DMS114 treated with DMSO at 0.1 percent for 48 hours (cell line): ENCODE measurements around the gene STH.
"Not testable (repeated sequence)": the region's sequence is repeated elsewhere in the genome, so short reads cannot be mapped to it uniquely, and the experiment has no call there.

Experiments
- DNase-seq: peaks from one replicate; lab custom pipeline; 2025; ENCODE audit not compliant: unreplicated experiment; lab: John Stamatoyannopoulos, UW

Gene STH, protein sequence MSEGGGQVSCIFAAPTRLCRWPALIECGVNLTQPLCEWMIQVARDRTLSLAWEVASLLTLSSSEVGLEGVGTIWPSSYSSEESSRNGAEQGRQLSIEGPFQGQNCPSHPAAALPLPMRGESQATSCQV

DNA sequence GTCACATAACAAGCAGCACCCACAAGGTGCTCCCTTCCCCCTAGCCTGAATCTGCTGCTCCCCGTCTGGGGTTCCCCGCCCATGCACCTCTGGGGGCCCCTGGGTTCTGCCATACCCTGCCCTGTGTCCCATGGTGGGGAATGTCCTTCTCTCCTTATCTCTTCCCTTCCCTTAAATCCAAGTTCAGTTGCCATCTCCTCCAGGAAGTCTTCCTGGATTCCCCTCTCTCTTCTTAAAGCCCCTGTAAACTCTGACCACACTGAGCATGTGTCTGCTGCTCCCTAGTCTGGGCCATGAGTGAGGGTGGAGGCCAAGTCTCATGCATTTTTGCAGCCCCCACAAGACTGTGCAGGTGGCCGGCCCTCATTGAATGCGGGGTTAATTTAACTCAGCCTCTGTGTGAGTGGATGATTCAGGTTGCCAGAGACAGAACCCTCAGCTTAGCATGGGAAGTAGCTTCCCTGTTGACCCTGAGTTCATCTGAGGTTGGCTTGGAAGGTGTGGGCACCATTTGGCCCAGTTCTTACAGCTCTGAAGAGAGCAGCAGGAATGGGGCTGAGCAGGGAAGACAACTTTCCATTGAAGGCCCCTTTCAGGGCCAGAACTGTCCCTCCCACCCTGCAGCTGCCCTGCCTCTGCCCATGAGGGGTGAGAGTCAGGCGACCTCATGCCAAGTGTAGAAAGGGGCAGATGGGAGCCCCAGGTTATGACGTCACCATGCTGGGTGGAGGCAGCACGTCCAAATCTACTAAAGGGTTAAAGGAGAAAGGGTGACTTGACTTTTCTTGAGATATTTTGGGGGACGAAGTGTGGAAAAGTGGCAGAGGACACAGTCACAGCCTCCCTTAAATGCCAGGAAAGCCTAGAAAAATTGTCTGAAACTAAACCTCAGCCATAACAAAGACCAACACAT, at the start of gene STH:
Gene STH (plus strand): TSS at position 264 of the 913 bp plus-strand sequence. CDS start 30 bp downstream, at position 294.
- DNase-seq, result no peak

DNA sequence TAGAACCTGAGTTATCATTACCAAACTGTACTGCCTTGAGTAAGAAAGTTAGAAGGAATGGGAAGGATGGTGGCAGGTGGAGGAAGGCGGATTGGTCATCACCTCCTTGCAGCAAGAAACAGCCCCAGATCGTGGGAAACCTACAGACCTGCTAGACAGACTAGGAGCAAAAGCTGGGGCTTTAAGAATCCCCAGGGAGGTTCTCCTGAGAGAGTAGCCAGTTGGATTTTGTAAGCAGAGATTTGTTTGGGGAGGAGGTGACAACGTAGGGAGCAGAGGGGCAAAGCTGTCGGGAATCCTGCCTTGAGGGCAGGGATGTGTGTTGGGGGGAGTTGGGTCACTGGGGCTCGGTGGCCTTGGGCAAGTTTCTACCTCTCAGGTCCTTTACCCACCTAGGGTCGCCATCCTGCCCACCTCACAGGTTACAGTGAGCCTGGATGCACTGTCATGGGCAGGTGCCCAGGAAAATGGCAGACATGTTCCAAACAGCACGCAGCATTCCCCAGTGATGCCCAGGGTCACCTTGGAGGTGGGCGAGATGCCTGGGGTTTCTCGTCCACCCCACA, 49.2 kb upstream of the STH start:
- DNase-seq, result no peak

DNA sequence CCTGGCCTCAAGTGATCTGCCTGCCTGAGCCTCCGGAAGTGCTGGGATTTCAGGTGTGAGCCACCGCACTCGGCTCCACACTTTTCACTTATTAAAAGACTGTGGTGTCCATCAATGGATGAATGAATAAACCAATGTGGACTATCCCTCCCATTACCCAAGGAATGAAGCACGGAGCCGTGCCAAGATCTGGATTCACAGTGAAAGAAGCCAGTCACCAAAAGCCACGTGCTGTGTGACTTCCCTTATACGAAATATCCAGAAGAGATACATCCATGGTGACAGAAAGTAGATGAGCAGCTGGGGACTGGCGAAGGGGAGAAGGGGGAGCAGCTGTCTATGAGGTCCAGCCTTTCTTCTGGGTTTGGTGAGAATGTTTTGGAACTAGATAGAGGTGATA, 48.2 kb upstream of the STH start:
- DNase-seq, result no peak

DNA sequence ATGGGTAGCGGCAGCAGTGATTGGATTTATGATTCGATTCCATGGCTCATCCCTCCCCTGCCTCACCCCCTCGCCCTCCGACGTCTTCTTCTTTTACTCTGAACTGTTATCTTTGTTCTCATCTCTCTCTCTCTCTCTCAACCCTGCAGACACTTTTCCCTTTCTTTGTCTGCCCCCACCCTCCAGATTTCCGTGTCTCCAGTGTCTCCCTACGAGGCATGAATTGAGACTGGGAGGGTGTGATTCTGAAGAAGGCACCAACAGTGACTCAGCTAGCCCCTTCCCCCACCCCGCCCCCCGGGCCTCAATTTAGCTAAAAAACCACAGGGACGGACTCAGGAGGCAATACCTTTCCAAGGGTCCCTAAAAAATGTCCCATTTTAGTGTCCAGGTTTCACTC, 47.6 kb upstream of the STH start:
- DNase-seq, result no peak

DNA sequence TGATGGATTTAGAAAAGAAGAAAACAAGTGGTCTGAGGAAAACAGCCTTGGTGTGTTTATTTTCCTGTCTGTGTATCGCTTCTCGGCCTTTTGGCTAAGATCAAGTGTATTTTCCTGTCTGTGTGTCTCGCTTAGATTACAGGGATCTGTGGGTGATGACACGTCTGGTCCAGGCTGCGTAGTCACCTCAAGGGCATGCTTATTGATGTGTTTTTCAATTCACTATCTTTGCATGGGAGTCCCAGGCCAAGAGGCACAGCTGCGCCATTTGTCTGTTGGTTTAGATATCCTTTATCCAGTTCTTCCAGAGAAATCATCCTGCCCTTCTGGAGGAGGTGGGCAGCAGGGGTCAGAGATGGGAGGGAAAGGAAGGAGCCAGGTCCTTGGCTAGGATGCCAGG, 47.1 kb upstream of the STH start:
- no peak for DNase-seq

DNA sequence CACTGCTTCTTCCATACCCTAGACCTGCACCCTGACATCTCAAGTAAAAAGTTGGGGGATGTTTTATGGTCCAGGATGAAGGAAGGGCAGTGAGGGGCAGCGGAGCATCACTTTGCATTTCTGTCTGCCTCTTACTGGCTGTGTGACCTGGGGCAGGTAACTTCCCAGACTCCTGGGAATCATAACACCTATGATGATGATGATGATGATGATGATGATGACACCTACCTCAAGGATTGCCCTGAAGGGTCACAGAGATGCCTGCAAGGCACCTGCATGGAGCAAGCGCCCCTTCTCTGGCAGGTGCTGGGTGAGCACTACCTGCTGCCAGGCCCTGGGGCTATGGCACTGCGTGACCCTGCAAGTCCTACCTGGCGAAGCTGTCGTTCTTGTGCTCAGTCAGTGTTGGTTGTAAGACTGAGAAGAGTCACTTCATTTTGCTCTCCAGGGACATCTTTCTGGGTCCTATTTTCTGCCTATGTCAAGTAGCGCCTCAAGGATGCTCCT, 46.2 kb upstream of the STH start:
- DNase-seq, result no peak

DNA sequence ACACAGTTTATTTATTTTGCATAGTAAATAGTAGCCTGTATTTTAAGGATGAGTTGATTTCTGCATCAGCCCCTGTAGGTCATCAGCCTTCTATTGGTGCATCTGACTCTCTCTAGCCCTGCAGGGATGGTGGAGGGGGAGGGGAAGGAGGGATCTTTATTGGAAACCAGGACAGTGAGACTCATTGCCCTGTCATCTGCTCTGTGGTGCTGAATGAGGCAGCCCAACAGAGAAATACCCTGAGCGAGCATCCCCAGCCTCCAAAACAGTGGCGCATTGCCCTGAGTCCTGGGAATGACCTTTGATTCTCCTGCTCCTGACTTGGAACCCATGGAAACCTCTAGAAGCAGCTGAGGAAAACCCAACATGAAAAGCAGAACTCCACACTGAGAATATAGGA, 45.5 kb upstream of the STH start:
- no peak for DNase-seq

DNA sequence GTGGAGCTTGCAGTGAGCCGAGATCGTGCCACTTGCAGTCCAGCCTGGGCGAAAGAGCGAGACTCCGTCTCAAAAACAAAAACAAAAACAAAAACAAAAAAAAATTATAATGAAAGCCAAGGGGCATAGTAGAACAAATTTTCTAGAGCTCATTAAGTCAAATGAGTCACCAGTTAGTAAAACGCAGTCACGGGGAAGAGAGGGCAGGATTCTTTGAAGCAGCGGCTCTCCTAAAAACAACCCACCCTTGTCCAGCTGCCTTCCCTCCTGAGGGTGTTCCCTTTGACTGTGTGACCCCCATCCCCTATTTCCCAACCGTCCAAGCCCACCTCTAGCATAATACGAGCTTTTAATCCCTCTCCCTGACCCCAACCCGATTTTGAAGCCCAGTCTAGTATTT, 44.1 kb upstream of the STH start:
- DNase-seq, result no peak

DNA sequence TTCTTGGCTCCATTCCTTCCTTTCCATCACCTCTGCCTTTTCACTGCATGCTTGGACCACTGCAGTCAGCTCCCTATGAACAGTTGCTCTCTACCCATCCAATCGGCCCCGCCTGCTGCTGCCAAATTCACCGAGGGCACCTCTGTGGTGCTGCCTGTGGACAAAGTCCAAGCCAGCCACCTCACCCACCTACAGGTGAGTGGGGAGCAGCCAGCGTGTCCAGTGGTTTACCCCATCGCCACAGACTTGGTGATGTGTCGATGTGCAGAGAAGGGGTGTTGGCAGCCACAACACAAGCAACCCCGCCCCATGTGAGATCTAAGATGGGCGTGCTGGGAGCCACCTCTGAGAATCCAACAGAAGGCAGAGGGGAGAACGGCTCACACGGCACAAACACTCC, 43.7 kb upstream of the STH start:
- no peak for DNase-seq

DNA sequence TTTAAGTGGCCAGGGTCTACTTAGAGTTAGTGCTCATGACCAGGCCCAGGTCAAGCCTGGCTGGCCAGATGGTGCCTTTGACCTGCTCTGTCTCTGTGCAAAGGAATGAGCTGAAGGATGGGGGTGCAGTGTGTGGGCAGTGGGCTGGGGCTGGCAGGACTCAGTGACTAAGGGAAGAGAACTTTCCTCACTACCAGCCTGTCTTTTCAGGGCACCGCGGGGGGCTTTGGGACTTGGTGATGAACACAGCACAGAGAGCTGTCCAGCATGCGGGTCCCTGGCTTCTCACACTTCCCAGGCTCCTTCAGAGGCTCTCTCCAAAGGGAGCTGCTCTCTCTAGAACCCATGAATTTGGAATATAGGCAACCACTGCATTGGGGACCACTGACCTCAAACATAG, 43.0 kb upstream of the STH start:
- no peak for DNase-seq

DNA sequence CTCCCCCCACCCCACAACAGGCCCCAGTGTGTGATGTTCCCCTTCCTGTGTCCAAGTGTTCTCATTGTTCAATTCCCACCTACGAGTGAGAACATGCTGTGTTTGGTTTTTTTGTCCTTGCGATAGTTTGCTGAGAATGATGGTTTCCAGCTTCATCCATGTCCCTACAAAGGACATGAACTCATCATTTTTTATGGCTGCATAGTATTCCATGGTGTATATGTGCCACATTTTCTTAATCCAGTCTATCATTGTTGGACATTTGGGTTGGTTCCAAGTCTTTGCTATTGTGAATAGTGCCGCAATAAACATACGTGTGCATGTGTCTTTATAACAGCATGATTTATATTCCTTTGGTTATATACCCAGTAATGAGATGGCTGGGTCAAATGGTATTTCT, 42.3 kb upstream of the STH start:
- not testable (repeated sequence) for DNase-seq

DNA sequence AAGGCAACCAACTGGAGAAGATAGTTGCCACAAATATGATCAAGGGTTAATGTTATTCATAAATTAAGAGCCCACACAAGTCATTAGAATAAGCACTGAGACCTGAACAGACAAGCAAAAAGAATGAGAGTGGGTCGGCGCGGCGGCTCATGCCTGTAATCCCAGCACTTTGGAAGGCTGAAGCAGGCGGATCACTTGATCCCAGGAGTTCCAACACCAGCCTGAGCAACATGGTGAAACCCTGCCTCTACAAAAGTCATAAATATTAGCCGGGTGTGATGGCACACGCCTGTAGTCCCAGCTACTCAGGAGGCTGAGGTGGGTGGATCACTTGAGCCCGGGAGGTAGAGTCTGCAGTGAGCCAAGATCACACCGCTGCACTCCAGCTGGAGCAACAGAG, 40.7 kb upstream of the STH start:
- DNase-seq, result no peak

DNA sequence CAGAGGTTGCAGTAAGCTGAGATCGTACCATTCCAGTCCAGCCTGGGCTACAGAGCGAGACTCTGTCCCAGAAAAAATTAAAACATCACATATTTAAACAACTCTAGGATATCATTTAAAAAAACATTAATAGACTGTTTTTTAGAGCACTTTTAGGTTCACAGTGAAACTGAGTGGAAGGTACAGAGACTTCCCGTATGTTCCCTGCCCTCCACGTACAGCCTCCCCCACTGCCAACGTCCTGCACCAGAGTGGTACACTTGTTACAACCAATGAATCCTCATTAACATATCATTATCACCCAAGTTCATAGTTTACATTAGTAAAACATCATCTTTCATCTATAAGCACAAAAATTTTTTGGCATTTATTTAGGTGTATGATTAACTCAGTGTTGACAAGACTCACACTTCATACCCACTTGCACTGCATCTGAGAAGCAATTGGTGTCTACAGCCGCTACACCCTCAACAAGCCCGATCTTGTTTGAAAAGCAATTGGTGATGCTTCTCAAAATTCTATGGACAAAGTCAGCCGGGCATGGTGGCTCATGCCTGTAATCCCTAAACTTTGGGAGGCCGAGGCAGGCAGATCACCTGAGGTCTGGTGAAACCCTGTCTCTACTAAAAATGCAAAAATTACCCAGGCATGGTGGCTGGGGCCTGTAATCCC, 39.9 kb upstream of the STH start:
- no peak for DNase-seq

DNA sequence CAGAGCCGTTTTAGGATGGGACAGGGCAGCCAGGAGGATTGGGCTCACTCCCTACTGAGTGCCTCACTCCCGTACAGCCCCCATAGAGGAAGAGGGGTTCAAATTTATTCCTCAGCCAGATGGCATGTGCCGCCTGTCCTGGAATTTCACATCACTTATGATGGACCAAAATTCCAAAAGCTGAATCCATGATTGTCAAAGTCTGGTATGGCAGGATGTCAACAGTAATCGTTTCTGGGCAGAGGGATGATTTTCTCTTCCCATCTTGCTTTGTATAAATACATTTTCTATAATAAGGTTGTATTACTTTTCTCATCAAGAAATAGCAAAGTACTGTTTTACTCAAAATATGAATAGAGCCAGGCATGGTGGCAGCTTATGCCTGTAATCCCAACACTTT, 38.7 kb upstream of the STH start:
- DNase-seq, result no peak

DNA sequence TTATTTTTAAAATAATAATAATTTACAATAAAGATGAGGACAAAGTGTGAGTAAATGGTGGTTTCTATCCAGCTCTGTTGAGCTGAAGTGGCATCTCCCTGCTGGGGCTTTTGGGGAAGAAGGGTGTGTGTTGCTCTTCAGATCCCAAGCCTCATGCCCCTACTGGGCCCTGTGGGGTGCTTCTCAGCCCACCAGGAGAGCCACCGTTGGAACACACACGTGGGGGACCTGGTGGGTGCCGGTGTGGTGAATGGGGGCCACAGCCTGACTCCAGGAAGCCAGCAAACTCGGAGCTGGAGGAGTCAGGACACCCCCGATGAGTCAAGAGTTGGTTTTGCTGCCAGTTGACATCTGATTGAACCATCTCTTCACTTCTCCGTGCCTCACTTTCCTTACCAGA, 37.8 kb upstream of the STH start:
- DNase-seq, result no peak

DNA sequence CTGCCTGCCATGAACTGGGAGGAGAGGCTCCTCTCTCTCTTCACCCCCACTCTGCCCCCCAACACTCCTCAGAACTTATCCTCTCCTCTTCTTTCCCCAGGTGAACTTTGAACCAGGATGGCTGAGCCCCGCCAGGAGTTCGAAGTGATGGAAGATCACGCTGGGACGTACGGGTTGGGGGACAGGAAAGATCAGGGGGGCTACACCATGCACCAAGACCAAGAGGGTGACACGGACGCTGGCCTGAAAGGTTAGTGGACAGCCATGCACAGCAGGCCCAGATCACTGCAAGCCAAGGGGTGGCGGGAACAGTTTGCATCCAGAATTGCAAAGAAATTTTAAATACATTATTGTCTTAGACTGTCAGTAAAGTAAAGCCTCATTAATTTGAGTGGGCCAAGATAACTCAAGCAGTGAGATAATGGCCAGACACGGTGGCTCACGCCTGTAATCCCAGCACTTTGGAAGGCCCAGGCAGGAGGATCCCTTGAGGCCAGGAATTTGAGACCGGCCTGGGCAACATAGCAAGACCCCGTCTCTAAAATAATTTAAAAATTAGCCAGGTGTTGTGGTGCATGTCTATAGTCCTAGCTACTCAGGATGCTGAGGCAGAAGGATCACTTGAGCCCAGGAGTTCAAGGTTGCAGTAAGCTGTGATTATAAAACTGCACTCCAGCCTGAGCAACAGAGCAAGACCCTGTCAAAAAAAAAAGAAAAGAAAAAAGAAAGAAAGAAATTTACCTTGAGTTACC, 36.7 kb upstream of the STH start:
- no peak for DNase-seq

DNA sequence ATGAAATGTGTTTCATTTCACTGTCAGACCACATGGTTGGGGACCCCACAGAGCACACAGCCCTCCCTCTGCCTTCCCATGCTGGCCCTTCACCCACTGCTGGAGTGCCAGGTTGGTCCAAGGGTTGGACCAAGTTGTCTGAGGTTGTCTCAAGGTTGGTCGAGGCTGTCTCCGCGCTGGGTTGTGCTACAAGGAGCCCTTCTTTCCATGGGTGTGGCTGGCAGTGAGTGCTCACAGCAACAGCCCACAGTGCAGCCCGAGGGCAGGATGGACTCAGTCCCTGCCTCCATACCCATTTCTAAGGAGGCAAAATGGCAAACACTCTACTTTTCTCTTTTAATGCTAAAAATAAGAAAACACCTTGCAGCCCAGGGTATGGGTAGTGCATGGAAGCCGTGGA, 35.8 kb upstream of the STH start:
- no peak for DNase-seq

DNA sequence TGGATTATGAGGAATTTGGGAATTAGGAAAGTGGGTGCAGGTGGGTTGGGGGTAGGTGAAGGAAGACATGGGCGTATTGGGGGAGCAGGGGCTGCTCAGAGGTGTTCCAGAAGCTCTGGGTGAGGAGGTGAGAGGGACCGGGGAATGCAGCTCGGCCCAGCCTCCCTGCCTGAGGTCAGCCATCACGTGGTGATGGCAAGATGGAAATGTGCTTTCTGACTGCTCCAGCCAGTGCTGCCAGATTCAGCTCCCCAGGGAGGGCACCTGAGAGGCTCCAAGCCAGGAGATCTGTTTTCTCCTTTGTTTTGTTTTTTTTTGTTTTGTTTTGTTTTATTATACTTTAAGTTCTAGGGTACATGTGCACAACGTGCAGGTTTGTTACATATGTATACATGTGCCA, 35.2 kb upstream of the STH start:
- DNase-seq, result no peak

DNA sequence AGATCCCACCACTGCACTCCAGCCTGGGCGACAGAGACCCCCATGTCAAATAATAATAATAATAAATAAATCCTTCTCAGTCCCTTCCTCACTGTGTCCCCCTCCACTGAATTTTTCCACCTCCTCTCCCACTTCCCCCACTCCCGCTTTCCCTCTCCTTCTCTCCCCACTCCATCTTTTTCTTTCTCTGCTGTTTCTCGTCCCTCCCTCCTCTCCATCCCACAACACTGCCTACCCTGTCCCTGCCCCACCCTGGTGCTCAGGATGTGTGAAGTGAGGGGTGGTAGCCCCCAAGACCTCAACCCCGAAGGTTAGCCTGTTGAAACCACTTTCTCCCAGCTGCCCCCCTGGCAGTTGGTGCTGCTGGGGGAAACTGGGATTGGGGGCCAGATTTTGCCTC, 34.4 kb upstream of the STH start:
- no peak for DNase-seq

DNA sequence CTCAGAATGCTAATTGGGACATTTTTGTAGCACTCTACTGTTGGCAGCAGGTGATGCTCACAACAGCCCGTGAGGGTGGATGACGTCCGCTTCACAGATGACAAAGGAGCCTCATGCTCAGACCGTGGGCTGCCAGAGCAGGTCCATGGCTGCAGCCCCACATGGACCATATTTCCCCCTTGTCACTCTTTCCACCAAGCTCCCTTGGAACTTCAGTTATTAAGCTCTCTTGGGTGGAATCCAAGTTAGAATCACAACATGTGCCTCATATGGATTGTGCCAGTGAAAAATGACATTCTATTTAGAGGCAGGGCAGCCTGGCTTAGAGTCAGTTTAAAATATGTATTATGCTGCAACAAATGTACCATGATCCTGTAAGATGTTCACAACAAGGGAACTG, 33.2 kb upstream of the STH start:
- no peak for DNase-seq
